NCI-H2196 (cell line): ENCODE results near the gene C19orf67.
A peak's percentile ranks its signal among the peaks of the same experiment; 100 is the strongest.

Experiments used
- DNase-seq: peaks from one replicate; lab custom pipeline; 2025; ENCODE audit not compliant: unreplicated experiment; lab: John Stamatoyannopoulos, UW

Gene C19orf67

DNA sequence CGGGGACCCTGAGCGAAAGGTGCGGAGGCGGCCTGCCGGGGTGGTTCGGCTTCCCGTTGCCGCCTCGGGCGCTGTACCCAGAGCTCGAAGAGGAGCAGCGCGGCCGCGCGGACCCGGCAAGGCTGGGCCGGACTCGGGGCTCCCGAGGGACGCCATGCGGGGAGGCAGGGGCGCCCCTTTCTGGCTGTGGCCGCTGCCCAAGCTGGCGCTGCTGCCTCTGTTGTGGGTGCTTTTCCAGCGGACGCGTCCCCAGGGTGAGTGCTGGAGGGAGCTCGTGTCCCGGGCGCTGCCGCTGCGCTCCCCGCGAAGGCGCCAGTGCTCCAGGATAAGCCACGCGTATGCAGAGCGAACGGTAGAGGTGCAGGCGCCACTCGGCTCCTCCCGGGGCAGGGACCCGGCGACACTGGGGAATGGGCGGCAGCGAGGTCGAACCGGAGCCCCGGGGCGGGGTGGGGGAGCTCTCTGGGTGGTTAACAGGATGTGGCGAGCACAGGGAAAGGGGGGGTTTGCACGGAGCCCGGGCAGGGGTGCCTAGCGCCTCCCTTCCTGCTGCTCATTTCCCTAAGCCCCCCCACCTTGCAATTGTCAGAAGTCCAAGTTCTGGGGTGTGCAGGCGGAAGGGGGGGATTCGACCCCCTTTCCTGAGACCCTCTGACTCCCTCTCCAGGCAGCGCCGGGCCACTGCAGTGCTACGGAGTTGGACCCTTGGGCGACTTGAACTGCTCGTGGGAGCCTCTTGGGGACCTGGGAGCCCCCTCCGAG, 53.7 kb downstream of the C19orf67 start, which contains the start of gene IL27RA:
IL27RA (plus strand) TSS at position 44 of the 762 bp plus-strand sequence; CDS start at position 155, 111 bp downstream.
- DNase-seq = peak; percentile 72
